Tongue (tissue), 2 donors: ENCODE results near the gene IKZF5. TPM values are rescaled to one million over a fixed set of nuclear protein-coding genes. Genes with fewer than 3 reads are reported as not detected.

Experiments
- DNase-seq: peaks from one replicate; pipeline ENCODE4 v3.0.0-alpha.2; 2015
- total RNA-seq: library from RNA; depleted of rRNA; stranded (reverse); fragments of >200 nt; gene quantifications from one replicate; pipeline ENCODE4 v1.2.3, GENCODE V29; 2014

The IKZF5 gene
- total RNA-seq, 1 donor from 2014 or later, result 10.6 TPM

- DNase-seq, result peak; percentile 97
Observed at GRCh38 chr10:122980209-122981065, 28.2 kb downstream of the IKZF5 start, which contains the start of gene PSTK. TSS of gene PSTK (plus strand) at chr10:122980401. CDS start at chr10:122980480, 79 bp downstream.

- DNase-seq, result no peak
Observed at GRCh38 chr10:122974543-122975064, 34.0 kb downstream of the IKZF5 start.

- DNase-seq, result no peak
Observed at GRCh38 chr10:122974023-122974422, 34.6 kb downstream of the IKZF5 start.

- DNase-seq, result no peak
Observed at GRCh38 chr10:122968698-122969097, 39.9 kb downstream of the IKZF5 start.

- DNase-seq, result no peak
Observed at GRCh38 chr10:122966879-122967278, 41.7 kb downstream of the IKZF5 start.

GRCh38 chr10:122962405-122962804 is 46.2 kb downstream of the IKZF5 start:
- DNase-seq, result no peak

GRCh38 chr10:122957474-122957873 is 51.1 kb downstream of the IKZF5 start:
- DNase-seq, result no peak

- no peak for DNase-seq
Observed at GRCh38 chr10:122955892-122956291, 52.7 kb downstream of the IKZF5 start.

GRCh38 chr10:122954731-122955050 is 53.9 kb downstream of the IKZF5 start:
- DNase-seq, result no peak

- peak; percentile 99 for DNase-seq
Observed at GRCh38 chr10:122953902-122954730, 54.5 kb downstream of the IKZF5 start, which contains the start of gene C10orf88. TSS of gene C10orf88 (minus strand) at chr10:122954227. CDS start at chr10:122954178, 49 bp downstream.

- DNase-seq, result no peak
Observed at GRCh38 chr10:122949296-122949695, 59.3 kb downstream of the IKZF5 start.

Other genes with a start within 250 kb of the IKZF5 start
- 0.31 TPM for gene CUZD1, start 162.9 kb downstream of the IKZF5 start, total RNA-seq
- gene FAM24B, start 129.2 kb downstream of the IKZF5 start, total RNA-seq, result 7.5 TPM
- not detected for gene FAM24A, start 98.2 kb downstream of the IKZF5 start, total RNA-seq
- gene C10orf88, start 54.6 kb downstream of the IKZF5 start, total RNA-seq, result 9.7 TPM
- gene PSTK, start 28.4 kb downstream of the IKZF5 start, total RNA-seq, result 3.0 TPM
- 24.7 TPM for gene ACADSB, start 211 bp upstream of the IKZF5 start, total RNA-seq
- not detected for gene HMX3, start 127.2 kb upstream of the IKZF5 start, total RNA-seq
- gene HMX2, start 139.3 kb upstream of the IKZF5 start, total RNA-seq, result not detected
- 94.6 TPM for gene BUB3, start 145.6 kb upstream of the IKZF5 start, total RNA-seq